Measurements from ENCODE around the gene TMEM109.

TMEM109 gene

GRCh38 chr11:60924906-60925853 lies 11.2 kb downstream of the TMEM109 start:
- in situ Hi-C loops (cut with MboI; ENCODE audit: low sequenced_read_pairs) = no loop called here

- in situ Hi-C loops (cut with MboI; ENCODE audit: low sequenced_read_pairs) = no loop called here
Measured at GRCh38 chr11:60925868-60926267, 11.9 kb downstream of the TMEM109 start.

- in situ Hi-C loops (cut with MboI; ENCODE audit: low sequenced_read_pairs) = no loop called here
Measured at GRCh38 chr11:60926500-60926899, 12.5 kb downstream of the TMEM109 start.

- in situ Hi-C loops (cut with MboI; ENCODE audit: low sequenced_read_pairs) = no loop called here
Measured at GRCh38 chr11:60927061-60927592, 13.2 kb downstream of the TMEM109 start.

- in situ Hi-C loops (cut with MboI; ENCODE audit: low sequenced_read_pairs) = no loop called here
Measured at GRCh38 chr11:60927600-60927999, 13.6 kb downstream of the TMEM109 start.

- in situ Hi-C loops (cut with MboI; ENCODE audit: low sequenced_read_pairs) = no loop called here
Measured at GRCh38 chr11:60928563-60929001, 14.6 kb downstream of the TMEM109 start.

GRCh38 chr11:60929764-60930163 lies 15.8 kb downstream of the TMEM109 start:
- in situ Hi-C loops (cut with MboI; ENCODE audit: low sequenced_read_pairs) = no loop called here

GRCh38 chr11:60930394-60930793 lies 16.4 kb downstream of the TMEM109 start:
- in situ Hi-C loops (cut with MboI; ENCODE audit: low sequenced_read_pairs) = no loop called here

GRCh38 chr11:60931917-60932316 lies 18.0 kb downstream of the TMEM109 start:
- in situ Hi-C loops (cut with MboI; ENCODE audit: low sequenced_read_pairs) = no loop called here

GRCh38 chr11:60932605-60933356 lies 18.8 kb downstream of the TMEM109 start:
- in situ Hi-C loops (cut with MboI; ENCODE audit: low sequenced_read_pairs) = no loop called here

- in situ Hi-C loops (cut with MboI; ENCODE audit: low sequenced_read_pairs) = no loop called here
Measured at GRCh38 chr11:60933416-60934123, 19.6 kb downstream of the TMEM109 start.

- in situ Hi-C loops (cut with MboI; ENCODE audit: low sequenced_read_pairs) = no loop called here
Measured at GRCh38 chr11:60934124-60934789, 20.3 kb downstream of the TMEM109 start.

- in situ Hi-C loops (cut with MboI; ENCODE audit: low sequenced_read_pairs) = no loop called here
Measured at GRCh38 chr11:60934790-60935605, 21.0 kb downstream of the TMEM109 start.

- in situ Hi-C loops (cut with MboI; ENCODE audit: low sequenced_read_pairs) = no loop called here
Measured at GRCh38 chr11:60935676-60936442, 21.9 kb downstream of the TMEM109 start.

GRCh38 chr11:60936467-60937143 lies 22.6 kb downstream of the TMEM109 start:
- in situ Hi-C loops (cut with MboI; ENCODE audit: low sequenced_read_pairs) = no loop called here

GRCh38 chr11:60937144-60937527 lies 23.2 kb downstream of the TMEM109 start:
- in situ Hi-C loops (cut with MboI; ENCODE audit: low sequenced_read_pairs) = no loop called here

GRCh38 chr11:60937811-60938210 lies 23.9 kb downstream of the TMEM109 start:
- in situ Hi-C loops (cut with MboI; ENCODE audit: low sequenced_read_pairs) = no loop called here

- in situ Hi-C loops (cut with MboI; ENCODE audit: low sequenced_read_pairs) = no loop called here
Measured at GRCh38 chr11:60938500-60938899, 24.5 kb downstream of the TMEM109 start.
